Measurements from ENCODE around the gene CELSR1.

The CELSR1 gene

DNA sequence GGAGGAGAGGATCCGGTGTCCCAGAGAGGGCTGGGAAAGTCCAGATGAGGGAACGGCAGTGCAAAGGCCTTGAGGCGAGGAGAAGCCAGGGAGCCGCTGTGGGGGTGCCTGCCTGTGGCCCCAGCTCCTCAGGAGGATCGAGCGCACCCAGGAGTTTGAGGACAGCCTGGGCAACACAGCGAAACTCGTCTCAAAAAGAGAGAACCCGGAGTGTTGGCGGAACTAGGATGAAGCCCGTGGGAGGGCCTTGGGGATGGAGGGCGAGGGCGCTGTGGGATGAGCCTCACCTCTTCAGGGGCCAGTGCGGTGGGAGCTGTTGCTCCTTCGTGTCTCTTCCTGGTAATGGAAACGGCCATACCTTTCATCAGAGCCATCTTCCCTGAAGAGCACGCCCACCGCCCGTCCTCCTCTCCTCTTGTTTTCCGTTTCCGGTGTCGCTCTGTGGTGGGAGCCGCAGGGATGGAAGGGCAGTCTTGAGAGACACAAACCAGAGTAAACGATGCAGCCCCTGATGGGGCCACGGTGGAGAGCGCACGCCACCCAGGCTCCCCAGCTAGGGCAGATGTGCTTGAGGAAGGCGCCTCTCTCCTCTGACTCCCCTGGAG is 186.2 kb downstream of the CELSR1 start:
- DNase-seq (ENCODE audit: low read depth) = no peak

DNA sequence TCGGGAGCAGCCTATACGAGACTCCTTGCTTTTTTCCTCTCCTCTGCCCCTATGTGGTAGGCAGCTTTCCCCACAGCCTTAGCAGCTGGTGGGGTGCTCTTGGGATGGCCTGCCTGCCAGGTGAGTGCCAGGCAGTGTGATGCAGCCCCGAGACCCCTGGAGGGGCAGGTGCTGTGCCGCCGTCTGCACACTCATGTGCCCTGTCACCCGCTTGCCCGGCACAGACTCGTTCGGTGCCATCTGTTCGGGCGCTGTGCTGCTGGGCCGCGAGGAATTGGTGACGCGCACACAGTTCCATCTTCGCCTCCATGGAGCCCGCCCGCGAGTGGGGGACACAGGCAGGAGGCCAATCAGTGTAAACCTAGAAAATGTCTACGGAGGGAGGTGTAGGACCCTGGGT is 186.8 kb downstream of the CELSR1 start:
- no peak for DNase-seq (ENCODE audit: low read depth)

DNA sequence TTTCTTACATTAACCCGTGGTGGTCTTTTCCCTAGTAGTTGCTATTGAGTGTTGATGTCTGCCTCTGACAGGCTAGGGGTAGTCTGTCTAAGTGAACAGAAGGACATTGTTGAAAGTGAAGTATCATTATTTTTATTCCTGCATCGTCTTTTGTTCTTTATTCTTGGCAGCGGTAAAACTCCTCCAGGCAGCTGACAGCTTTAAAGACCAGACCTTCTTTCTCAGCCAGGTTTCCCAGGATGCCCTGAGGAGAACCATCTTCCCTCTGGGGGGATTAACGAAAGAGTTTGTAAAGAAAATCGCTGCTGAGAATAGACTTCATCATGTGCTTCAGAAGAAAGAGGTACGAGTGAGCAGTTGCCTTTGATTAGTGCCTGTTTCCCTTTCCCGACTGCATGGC is 187.3 kb downstream of the CELSR1 start:
- no peak for DNase-seq (ENCODE audit: low read depth)

DNA sequence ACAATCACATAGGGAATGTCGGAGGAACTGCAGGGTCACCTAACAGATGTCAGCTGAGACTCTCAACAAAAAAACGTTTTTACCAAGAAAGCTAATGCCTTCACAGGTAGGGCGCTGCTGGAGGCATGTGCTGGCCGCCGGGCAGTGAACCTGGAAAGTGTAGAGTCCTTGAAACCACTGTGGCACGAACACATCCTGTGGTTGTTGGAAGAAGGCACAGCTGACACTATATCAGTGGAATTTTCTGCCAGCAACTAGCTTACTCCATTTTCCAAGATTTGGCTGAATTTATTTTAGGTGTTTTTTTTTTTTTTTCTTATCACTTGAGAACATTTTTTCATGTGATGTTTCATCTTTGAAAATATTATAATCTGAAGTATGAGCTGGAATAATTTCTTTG is 187.7 kb downstream of the CELSR1 start:
- DNase-seq (ENCODE audit: low read depth) = no peak

DNA sequence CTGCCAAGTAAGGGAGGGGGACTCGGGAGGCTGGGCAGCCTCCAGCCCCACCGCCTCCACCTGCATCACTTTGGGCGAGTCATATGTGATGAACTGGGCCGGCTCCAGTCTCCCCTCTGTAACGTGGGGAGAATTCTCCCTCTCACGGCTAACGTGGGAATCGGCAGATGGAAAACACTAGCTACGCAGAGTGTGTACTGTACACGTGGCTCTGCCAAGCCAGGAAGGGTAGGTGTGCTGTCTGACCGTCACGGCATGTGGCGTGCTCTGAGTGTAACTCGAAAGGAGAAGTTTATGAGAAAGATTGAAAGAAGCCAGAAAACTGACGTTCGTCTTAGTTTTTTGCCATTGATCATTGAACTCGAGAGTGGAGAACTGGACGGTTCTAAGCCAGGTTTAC is 188.2 kb downstream of the CELSR1 start:
- DNase-seq (ENCODE audit: low read depth) = no peak

DNA sequence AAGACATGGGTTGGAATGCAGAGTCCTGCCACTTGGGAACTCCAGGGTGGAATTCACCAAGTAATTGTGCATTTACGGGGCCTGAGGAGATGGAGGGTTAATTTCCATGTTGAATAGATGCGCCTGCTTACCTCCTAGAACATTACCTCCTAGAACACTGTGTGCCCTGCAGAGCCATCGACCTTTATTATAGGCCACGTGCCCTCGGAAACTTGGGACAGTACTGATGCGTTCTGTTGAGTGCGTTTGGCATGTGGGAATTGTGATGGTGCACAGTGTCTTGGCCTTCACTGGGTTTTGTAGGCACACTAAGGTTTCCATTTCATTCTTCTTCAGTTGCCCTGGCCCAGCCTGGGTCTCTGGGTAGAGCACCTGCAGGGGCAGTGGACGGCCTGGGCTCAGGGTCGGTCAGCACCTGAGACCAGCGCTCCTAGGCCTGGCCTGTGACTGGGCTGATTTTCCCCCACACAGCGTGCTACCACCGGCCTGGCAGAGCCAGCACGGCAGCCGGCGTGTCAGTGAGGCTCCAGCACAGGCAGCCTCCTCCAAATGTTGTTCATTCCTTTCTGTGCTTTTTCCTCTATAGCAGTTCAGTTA is 189.2 kb downstream of the CELSR1 start:
- no peak for DNase-seq (ENCODE audit: low read depth)

DNA sequence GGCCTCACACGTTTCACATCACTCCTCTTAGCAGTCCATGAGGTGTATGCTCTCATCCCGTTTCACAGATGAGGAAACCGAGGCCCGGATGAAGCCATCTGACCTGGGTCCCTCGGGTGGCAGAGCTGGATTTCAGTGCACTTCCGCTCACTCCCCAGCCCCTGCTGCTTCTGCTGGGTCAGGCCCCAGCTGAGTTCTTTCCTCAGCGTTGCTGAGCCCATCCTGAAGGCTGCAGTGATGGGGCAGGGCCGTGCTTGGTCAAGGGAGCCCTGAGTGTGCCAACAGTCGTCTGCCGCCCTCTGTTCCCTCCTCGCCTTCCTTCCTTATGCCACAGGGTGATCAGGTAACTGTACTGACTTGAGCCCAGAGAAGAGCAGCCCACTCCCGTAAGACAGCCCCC is 189.8 kb downstream of the CELSR1 start:
- no peak for DNase-seq (ENCODE audit: low read depth)

DNA sequence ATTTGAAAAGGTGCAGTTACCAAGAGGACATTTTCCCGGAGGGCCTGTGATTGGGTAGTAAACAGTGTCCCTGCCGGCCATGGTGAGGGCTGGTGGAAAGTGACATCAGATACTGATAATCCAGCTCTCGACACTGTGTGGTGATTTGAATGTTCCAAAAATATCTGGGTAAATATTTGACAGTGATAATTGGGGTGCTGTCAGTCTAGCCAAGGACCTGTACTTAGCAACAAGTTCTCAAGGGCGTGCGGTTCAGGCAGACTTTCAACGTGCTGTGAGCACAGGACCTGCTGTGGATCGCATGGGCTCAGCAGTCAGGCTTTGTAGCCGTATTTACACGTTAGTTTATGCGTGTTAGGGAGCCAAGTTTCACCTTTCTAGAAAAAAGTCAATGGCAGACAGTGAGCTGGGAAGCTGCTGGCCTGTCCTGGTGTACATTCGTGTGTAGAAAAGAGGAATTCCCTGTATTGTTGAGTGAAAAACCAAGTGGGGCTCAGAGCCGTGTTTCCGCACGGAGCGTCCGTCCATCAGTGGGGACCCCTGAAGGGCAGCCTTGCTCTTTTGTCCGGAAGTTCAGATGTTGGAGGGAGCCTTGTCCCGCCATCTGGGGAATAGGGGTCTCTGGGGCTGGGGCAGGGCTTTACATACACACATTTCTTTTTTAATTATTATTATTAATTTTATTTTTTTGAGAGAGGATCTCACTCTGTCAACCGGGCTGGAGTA is 190.6 kb downstream of the CELSR1 start:
- DNase-seq (ENCODE audit: low read depth) = no peak

DNA sequence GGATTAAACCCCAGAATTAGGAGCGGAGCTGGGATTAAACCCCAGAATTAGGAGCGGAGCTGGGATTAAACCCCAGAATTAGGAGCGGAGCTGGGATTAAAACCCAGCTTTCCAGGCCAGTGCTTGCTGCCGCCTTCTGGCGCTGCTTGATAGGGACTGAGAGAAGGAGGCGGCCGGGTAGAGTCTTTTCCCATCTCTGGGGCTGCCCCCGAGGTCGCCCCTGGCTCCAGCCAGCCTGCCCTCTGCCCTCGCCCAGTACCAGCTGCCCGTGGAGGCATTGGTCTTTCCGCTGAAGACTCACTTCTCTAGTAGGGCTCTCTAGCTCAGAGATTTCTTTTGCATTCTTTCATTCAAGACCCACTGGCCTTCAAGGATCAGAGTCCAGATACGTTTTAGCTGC is 196.7 kb downstream of the CELSR1 start:
- no peak for DNase-seq (ENCODE audit: low read depth)

DNA sequence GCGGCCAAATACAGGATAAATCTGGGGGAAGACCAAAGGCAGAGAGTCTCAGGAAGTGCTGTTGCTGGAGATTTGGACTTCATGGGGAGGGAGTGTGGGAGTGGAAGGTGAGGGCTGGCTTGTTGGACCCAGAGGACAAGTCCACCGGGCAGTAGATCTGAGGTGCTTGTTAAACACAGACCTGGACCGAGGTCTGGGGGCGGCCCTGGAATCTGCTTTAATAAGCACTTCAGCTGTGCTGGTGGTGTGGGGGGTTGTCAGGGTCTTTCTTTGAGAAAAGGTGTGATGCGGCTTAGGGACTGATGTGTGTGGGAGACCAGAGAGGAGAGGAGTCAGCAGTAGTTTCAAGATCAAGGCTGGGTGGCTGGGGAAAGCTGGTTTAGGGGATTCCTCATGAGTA is 197.5 kb downstream of the CELSR1 start:
- no peak for DNase-seq (ENCODE audit: low read depth)

DNA sequence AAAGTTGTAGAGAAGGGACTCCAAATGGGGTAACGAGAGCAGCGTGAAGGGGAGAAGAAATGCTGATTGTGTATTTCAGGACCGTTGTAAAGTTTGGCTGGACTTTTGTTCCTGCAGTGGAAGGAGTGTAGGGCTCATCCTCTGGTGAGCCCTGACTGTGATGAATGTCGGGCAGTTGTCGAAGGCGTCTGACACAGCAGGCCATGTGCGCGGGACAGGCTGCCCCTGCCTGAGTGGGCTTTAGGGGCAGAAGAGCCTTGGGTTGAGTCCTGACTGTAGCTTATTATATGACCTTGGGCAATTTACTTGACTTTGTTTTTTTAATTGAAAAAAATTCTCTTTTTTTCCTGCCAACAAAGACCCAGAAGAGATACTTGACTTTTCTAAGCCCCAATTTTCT is 198.8 kb downstream of the CELSR1 start:
- no peak for DNase-seq (ENCODE audit: low read depth)

DNA sequence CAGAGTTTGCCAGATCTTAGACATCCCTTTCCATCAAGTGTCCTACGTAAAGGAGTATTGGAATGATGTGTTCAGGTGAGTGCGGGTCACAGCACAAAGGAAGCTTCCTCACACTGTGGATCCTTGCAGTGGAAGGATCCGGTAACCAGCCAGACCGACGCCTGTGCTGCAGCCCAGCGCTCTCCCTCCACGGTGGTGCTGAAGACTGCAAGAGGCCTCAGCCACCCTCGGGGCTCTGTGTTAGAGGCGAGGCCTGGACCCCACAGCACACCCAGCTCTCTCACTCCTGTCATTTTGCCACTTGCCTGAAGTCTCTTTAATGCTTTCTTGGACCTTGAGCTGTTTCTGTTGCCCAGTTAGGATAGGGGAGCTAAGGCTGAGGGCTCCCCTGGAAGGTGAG is 199.6 kb downstream of the CELSR1 start:
- DNase-seq (ENCODE audit: low read depth) = no peak

DNA sequence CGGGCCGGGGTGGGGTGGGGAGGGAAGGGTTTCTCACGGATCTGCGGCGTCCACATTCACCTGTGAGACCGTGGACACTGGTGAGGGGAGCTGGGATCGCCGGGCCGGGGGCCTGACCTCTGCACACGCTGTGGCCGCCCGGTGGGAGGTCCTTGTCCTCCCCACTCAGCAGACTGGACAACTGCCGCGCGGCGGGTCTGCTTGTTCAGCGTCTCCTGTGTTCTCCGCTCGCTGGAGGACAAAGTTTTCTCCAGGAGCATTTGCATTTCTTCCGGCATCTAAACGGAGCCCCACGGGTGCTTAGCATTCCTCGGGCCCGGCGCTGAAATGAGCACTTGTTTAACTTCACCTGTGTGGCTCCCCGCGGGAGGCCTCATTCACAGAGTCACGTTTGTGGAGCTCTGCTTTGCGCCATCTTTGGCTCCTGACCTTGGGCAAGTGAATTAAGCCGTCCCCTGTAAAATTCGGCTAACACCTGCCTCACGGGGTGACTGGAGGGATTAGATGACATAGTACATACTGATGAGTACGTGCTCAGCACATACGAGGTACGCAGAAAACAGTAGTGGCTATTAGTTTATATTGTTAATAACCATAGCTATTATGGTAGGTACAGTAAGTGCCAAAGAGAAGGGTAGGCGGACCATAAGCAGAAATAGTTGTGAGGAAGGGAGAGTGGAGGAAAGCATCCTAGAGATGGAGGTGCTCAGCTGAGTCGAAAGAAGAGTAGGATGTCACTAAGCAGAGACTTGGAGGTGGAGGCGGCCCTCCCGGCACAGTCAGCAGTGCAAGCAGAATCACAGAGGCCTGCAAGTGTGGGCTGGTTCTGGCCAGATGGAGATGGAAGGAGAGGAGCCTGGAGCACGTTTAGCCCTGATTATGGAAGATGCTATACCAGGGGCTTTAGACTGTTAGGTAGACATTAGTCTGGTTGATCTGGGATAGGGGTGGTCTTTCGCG is 201.0 kb downstream of the CELSR1 start:
- no peak for DNase-seq (ENCODE audit: low read depth)

DNA sequence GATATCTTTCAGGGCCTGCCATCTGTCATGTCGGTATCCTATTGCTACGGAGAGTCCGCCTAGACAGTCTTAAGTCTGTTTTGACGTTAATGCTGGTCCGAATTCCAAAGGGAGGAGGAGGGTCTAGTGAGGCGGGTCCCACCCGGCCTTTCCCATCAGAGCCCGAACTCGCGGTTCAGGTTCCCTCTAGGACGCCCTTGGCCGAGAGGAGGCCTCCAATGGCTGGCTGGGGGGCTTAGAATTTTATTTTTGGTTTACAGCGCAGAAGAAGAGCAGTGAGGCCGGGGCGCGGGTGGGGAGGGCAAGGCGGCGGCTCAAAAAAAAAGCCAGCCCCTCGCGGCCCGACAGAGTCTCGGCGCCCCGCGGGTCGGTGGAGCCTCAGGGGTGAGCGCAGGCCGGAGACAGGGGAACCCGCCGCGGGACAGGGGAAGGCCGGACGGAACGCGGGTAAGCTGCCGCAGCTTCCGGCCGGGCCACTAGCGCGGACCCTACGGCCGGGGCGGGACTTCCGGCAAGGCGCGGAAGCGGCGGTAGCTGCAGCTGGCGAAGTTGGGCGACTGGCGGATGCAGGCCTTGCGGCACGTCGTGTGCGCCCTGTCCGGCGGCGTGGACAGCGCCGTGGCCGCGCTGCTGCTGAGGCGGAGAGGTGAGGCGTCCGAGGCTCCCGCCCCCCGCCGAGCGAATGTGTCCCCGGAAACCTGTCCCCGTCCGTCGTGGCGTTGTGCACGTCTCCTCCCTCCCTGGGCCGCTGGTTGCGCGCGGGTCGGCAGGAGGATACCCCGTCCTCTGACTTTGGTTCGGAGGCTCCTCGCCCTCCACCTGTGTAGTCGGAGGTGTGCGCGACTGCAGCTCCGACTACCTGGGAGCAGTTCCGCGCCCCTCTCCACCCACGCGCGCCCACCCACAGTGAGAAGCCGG is 202.0 kb downstream of the CELSR1 start, which contains the start of gene TRMU:
Gene TRMU, plus strand, starts transcription at position 514 of the 918 bp plus-strand sequence. Its CDS starts 51 bp downstream, at position 565.
- peak; percentile 27 for DNase-seq (ENCODE audit: low read depth)

DNA sequence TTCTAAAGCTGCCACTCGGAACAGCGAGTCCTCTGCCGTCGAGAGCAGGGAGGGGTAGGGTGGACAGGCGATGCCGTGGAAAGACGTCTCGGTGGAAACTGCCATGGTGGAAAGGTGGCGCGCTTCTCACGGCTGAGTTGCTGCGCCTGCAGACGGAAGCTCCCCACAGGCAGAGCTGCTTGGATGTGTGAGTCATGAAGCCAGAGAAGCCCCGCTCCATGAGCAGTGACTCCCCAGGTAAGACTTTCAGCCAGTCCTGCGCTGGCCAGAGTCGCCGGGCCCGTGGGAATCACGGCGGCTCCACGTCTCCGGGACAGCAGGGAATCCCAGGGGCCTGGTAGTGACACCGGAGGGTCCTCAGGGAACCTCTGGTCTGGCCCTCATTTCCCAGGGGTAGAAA is 205.9 kb downstream of the CELSR1 start:
- DNase-seq (ENCODE audit: low read depth) = no peak

DNA sequence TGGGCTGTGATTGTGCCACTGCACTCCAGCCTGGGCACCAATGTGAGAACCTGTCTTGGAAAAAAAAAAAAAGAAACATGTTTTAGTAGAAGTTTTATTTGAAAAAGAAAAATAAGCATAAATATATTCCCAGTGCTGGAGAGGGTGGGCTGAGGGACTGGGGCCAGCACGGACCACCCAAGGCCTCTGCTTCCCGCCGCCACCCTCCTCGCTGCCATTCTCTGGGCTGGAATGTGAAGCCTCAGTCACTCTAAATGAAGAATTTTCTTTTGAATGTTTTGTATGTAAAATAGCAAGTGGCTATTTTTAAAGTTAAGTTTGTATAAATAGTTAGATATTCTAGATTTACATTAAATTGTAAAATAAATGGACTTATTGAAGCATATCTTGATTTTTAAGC is 207.0 kb downstream of the CELSR1 start:
- DNase-seq (ENCODE audit: low read depth) = no peak

DNA sequence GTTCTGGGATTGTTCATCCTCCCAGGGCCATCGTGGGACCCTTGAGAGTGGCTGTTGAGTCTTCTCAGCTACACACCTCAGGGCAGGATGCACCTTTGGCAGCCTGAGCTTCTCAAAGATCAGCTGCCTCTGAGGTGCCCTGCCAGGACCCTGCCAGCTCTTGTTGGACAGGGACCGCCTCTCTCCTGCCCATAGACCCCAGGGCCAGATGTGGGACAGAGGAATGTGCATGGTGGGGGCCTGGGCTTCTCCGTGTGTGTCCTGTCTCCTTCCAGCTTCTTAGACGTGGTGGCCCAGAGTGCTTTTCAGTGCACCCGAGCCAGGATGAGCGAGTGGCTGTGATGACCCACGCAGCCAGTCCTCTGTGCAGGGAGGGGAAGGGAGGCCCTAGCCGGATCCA is 207.8 kb downstream of the CELSR1 start:
- no peak for DNase-seq (ENCODE audit: low read depth)

DNA sequence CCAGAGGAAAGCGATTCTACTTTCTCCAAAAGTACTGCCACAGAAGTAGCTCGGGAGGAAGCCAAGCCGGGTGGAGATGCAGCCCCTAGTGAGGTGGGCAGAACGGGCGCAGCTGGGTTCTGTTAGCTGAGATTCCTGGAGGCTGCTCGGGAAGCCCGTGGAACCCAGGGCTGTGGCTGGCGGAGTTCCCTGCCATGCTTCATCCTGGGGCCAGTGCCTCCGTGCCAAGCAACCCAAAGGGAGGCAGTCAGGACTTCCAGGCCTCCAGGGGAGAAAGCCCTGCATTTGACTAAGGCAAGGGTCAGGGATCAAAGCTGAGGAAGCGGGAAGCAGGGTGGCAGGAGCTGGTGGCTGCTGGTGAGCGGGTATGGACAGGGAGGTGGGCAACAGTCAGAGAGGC is 208.6 kb downstream of the CELSR1 start:
- DNase-seq (ENCODE audit: low read depth) = no peak

DNA sequence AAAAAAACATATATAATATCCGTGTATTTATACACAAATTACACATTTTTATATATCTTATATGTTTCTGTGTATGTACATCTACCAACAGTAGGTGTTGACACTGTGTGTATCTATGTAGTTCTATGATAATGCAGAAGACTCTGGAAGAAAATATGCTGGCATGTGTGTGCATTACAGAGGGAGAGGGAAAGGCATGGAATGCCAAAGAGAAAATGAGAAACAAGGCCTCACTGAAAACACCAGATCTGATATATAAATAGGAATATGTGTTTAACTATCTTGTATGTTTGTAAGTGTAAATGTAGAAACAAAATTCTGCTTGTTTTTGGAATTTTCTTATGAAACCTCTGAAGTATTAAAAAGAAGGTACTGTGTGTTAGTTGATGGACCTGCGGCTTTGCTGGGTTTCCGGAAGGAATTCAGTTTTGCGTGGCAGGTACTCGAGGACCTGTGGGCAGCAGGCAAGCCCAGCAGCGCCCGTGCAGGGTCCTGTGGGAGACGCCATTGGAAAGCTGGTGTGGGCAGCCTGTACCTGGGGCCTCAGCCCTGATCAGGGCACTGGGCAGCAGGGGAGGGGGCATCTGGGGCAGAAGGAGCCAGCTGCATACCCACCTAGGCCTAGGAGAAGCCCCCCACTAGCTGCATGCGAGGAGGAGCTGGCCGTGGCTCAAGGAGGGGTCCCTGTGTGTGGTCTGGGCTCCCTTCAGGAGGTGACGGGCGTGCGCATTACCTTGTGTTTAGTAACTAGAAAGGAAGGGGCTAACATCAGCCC is 209.5 kb downstream of the CELSR1 start:
- no peak for DNase-seq (ENCODE audit: low read depth)

DNA sequence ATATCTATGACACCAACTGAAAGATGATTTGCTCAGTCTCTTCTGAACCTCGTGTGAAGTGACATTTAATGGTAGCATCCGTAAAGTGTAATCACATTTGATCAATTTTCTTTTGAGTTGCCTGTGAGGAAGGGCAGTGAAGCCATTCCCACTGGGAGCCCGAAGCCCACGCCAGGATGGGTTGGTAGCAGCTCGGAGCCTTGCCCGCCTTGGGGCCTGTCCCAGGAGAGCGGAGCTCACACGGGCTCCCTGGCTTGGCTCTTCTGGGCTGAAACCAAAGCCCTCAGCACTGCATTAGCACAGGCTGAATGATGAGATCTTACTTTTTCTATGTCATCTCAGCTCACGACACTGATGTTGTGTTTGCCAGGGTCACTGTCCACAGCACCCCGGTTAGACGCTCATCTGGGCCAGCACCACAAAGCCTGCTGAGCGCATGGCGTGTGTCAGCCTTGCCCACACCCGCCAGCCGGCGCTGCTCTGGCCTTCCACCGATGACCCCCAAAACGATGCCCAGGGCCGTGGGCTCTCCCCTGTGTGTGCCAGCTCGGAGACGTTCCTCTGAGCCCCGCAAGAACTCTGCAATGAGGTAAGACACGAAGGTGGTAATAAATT is 211.2 kb downstream of the CELSR1 start:
- DNase-seq (ENCODE audit: low read depth) = no peak
